Measurements from ENCODE around the gene NDUFS7. TPM values are rescaled to one million over a fixed set of nuclear protein-coding genes. Genes with fewer than 3 reads are reported as not detected.
A peak's percentile ranks its signal among the peaks of the same experiment; 100 is the strongest.

NDUFS7 gene
- total and polyA plus RNA-seq, 9 of the 15 experiments (the other 6 are each of a cell fraction or from before 2014, with no cell fraction given): 6.0 to 271 (median 60.6) TPM

GRCh38 chr19:1400281-1401137, 16.8 kb downstream of the NDUFS7 start (continued):
- TF ChIP-seq USF1 (CRISPR knock-in tag; IDR thresholded peaks at IDR 0.05) (no peak), RBM25 (IDR thresholded peaks at IDR 0.05; ENCODE audit: low read depth, low read length, severe bottlenecking) (peak; percentile 94), NFXL1 (CRISPR knock-in tag; IDR thresholded peaks at IDR 0.05) (no peak), PHF8 (IDR thresholded peaks at IDR 0.05; ENCODE audit: borderline replicate concordance, low read length) (no peak), GTF2A2 (tag; IDR thresholded peaks at IDR 0.05) (no peak), TEAD4 (IDR thresholded peaks at IDR 0.05; ENCODE audit: low read length) (no peak), TEAD4 (CRISPR knock-in tag; IDR thresholded peaks at IDR 0.05; ENCODE audit: borderline replicate concordance) (no peak), NR1H2 (CRISPR knock-in tag; IDR thresholded peaks at IDR 0.05) (0 out of 2 replicates have a peak, but pooled peaks have one; percentile 54), HNRNPL (IDR thresholded peaks at IDR 0.05; ENCODE audit: low read depth, low read length) (no peak), C11orf30 (IDR thresholded peaks at IDR 0.05; ENCODE audit: low read depth) (no peak), TSC22D4 (tag; IDR thresholded peaks at IDR 0.05) (no peak), POLR2H (tag; IDR thresholded peaks at IDR 0.05; ENCODE audit: low read depth) (no peak), KLF6 (CRISPR knock-in tag; IDR thresholded peaks at IDR 0.05; ENCODE audit: borderline replicate concordance) (no peak), CBX1 (IDR thresholded peaks at IDR 0.05; ENCODE audit: low read depth) (peak; percentile 97), OTX1 (CRISPR knock-in tag; IDR thresholded peaks at IDR 0.05) (no peak), TFAP4 (CRISPR knock-in tag; IDR thresholded peaks at IDR 0.05; ENCODE audit: borderline replicate concordance) (peak; percentile 62; the same call in 1 of the 2 replicates), HIVEP1 (CRISPR knock-in tag; IDR thresholded peaks at IDR 0.05) (no peak), MYNN (IDR thresholded peaks at IDR 0.05) (peak; percentile 13; the same call in 1 of the 2 replicates), MYNN (CRISPR knock-in tag; IDR thresholded peaks at IDR 0.05) (no peak), MAFK (IDR thresholded peaks at IDR 0.05; ENCODE audit: low read length) (no peak), ZBTB5 (IDR thresholded peaks at IDR 0.05) (no peak), MLX (CRISPR knock-in tag; conservative IDR thresholded peaks at IDR 0.05) (no peak), GABPB1 (CRISPR knock-in tag; IDR thresholded peaks at IDR 0.05) (no peak), IRF9 (tag; IDR thresholded peaks at IDR 0.05) (no peak)
